Right atrium auricular region (tissue), 2 donors: ENCODE results near the gene ARHGAP26. TPM values are rescaled to one million over a fixed set of nuclear protein-coding genes. Genes with fewer than 3 reads are reported as not detected.

Experiments
- DNase-seq: peaks from one replicate; pipeline ENCODE4 v3.0.0-alpha.2; 2019; ENCODE audit warnings: low spot score
- H3K27ac ChIP-seq, 2 donors: fragments of 200-600 bp; sonication (generic); 1 replicate in 1 of 2; 2 replicates in 1 of 2; pipeline ENCODE4 v1.5.1; 2016 to 2019
- H3K27me3 ChIP-seq, 2 donors: fragments of 200-600 bp; sonication (generic); one replicate each; pipeline versions ENCODE4 v1.5.1 to v1.6.0; 2017 to 2019
- H3K36me3 ChIP-seq: fragments of 200-600 bp; sonication (generic); one replicate; pipeline ENCODE4 v1.5.1; 2016
- H3K4me1 ChIP-seq, 2 donors: fragments of 200-600 bp; sonication (generic); one replicate each; pipeline versions ENCODE4 v1.5.1 to v1.6.0; 2017 to 2019
- H3K4me3 ChIP-seq, 2 donors: fragments of 200-600 bp; sonication (generic); 1 replicate in 1 of 2; 2 replicates in 1 of 2; pipeline ENCODE4 v1.5.1; 2017 to 2019; ENCODE audit warnings: mild to moderate bottlenecking in 1 of 2, moderate library complexity in 1 of 2
- H3K9me3 ChIP-seq, 2 donors: fragments of 200-600 bp; sonication (generic); one replicate each; pipeline ENCODE4 v1.5.1; 2019
- CTCF ChIP-seq, 2 donors: fragments of 200-600 bp; sonication (generic); IDR thresholded peaks; one replicate each; pipeline ENCODE4 v1.5.1; 2019; ENCODE audit warnings: antibody characterized with exemption in 2 of 2
- total RNA-seq, 2 donors: library from RNA; depleted of rRNA; stranded (reverse); fragments of >200 nt; gene quantifications; one replicate each; pipeline ENCODE4 v1.1.0, GENCODE V29; 2016

The ARHGAP26 gene
- total RNA-seq, 2 donors from 2014 or later: 29.8 to 31.6 TPM

GRCh38 chr5:142883025-142883424, 112.8 kb downstream of the ARHGAP26 start:
- no peaks in the 10 kb centered on the region for H3K27me3 ChIP-seq
- DNase-seq: peak; percentile 85
- peaks cover 14% of the 10 kb centered on the region for H3K36me3 ChIP-seq
- H3K4me1 ChIP-seq: peaks cover 0 to 88% of the 10 kb centered on the region in 2 donors
- TF ChIP-seq CTCF (IDR thresholded peaks at IDR 0.05): no peak
- no peak overlapping the region for H3K4me3 ChIP-seq
- peak overlapping the region; percentile 60 to 82 for H3K27ac ChIP-seq
- no peaks in the 10 kb centered on the region for H3K9me3 ChIP-seq

DNA sequence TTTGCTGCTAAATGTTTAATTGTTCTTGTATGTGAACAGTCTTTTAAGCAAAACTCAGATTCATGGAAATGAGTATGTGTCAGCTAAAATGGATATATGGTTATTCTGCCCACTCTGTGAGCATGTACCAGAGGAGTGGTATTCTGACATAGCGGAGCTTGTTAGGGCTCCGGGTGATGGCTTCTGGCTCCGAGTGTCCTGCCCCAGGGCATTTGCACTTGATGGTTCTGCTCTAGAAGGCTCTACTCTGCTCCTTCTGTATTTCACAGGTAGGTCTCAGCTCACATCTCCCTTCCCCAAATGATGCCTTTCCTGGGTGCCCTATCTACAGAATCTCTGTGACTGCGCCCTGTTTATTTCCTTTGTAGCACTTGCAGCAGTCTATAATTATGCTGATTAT, 113.3 kb downstream of the ARHGAP26 start:
- TF ChIP-seq CTCF (IDR thresholded peaks at IDR 0.05): no peak
- peaks cover 0 to 88% of the 10 kb centered on the region in 2 donors for H3K4me1 ChIP-seq
- no peak for DNase-seq

GRCh38 chr5:142884029-142884428, 113.9 kb downstream of the ARHGAP26 start:
- Histone ChIP-seq H3K36me3 (peaks cover 14% of the 10 kb centered on the region), H3K27me3 (no peaks in the 10 kb centered on the region), H3K27ac (peak overlapping the region; percentile 60 to 82), H3K4me3 (no peak overlapping the region), H3K9me3 (no peaks in the 10 kb centered on the region), H3K4me1 (peaks cover 0 to 88% of the 10 kb centered on the region in 2 donors)
- DNase-seq: no peak
- no peak for TF ChIP-seq CTCF (IDR thresholded peaks at IDR 0.05)

More for the DNA sequence above, 113.3 kb downstream of the ARHGAP26 start:
- Histone ChIP-seq H3K27ac (peak overlapping the region; percentile 60 to 82), H3K36me3 (peaks cover 14% of the 10 kb centered on the region), H3K27me3 (no peaks in the 10 kb centered on the region), H3K4me3 (no peak overlapping the region), H3K9me3 (no peaks in the 10 kb centered on the region)

DNA sequence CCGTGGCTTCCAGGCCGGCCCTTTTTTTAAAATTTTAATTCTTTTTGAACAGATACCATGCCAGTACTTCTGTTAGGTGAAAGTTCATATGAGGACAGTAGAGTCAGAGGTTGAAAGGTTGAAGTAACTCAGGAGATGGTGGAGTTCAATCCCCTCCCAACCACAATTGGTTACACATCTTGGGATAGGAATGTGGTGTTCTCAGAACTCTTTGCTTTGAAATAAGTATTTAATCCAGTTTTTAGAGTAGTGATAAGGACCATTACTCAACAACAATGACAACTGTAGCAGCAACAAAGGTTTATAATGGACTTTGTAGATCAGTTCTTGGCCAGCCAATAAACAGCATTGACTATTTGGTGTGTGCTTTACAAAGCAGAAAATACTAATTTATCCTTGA, 116.0 kb downstream of the ARHGAP26 start:
- Histone ChIP-seq H3K27ac (peak overlapping the region in 1 of 2 donors; percentile 82), H3K4me1 (peaks cover 0 to 77% of the 10 kb centered on the region in 2 donors), H3K4me3 (no peak overlapping the region), H3K9me3 (no peaks in the 10 kb centered on the region), H3K36me3 (no peaks in the 10 kb centered on the region), H3K27me3 (no peaks in the 10 kb centered on the region)
- no peak for TF ChIP-seq CTCF (IDR thresholded peaks at IDR 0.05)
- DNase-seq: no peak

DNA sequence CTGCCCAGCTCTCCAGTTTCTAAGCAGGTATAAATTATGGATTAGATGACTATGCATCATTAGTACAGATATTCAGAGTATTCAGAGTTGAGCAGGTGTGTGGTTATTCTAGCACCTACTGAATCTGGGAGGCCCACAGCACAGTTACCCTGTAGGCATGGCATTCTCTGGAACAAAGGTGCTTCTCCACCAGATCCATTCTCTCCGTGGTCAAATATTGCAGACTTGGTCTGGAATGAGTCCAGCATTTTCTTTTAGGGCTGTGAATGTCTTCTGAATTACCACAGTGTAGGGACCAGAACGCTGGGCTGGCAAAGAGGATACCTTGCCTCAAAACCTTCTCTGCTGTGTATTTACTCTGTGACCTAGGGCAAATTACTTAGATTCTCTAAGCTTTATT, 116.8 kb downstream of the ARHGAP26 start:
- Histone ChIP-seq H3K27me3 (no peaks in the 10 kb centered on the region), H3K27ac (peak overlapping the region in 1 of 2 donors; percentile 17), H3K4me1 (peaks cover 0 to 69% of the 10 kb centered on the region in 2 donors), H3K4me3 (no peak overlapping the region), H3K36me3 (no peaks in the 10 kb centered on the region), H3K9me3 (no peaks in the 10 kb centered on the region)
- no peak for TF ChIP-seq CTCF (IDR thresholded peaks at IDR 0.05)
- DNase-seq: no peak

- H3K27ac ChIP-seq: no peak overlapping the region
- H3K36me3 ChIP-seq: no peaks in the 10 kb centered on the region
- DNase-seq: no peak
- no peak overlapping the region for H3K4me3 ChIP-seq
- no peaks in the 10 kb centered on the region for H3K9me3 ChIP-seq
- H3K27me3 ChIP-seq: no peaks in the 10 kb centered on the region
- H3K4me1 ChIP-seq: peaks cover 0 to 53% of the 10 kb centered on the region in 2 donors
- TF ChIP-seq CTCF (IDR thresholded peaks at IDR 0.05): peak; percentile 62 to 88
These were observed 118.4 kb downstream of the ARHGAP26 start for GRCh38 chr5:142888469-142889085.
